ENCODE measurements around the gene PTER.

PTER gene

GRCh38 chr10:16470747-16471146, 33.9 kb downstream of the PTER start:
- DNase-seq (ENCODE audit: low read depth in 2 of 2): peak in 1 of 2 experiments; percentile 11

GRCh38 chr10:16472828-16473227, 36.0 kb downstream of the PTER start:
- DNase-seq (ENCODE audit: low read depth in 2 of 2): no peak

- no peak for DNase-seq (ENCODE audit: low read depth in 2 of 2)
Observed at GRCh38 chr10:16477757-16478156, 40.9 kb downstream of the PTER start.

GRCh38 chr10:16478801-16479200, 42.0 kb downstream of the PTER start:
- no peak for DNase-seq (ENCODE audit: low read depth in 2 of 2)

GRCh38 chr10:16481052-16481728, 44.4 kb downstream of the PTER start:
- no peak for DNase-seq (ENCODE audit: low read depth in 2 of 2)

GRCh38 chr10:16483241-16483917, 46.6 kb downstream of the PTER start:
- DNase-seq (ENCODE audit: low read depth in 2 of 2): no peak

- DNase-seq (ENCODE audit: low read depth in 2 of 2): no peak
Observed at GRCh38 chr10:16490511-16490910, 53.7 kb downstream of the PTER start.

- DNase-seq (ENCODE audit: low read depth in 2 of 2): no peak
Observed at GRCh38 chr10:16491933-16492332, 55.1 kb downstream of the PTER start.

- no peak for DNase-seq (ENCODE audit: low read depth in 2 of 2)
Observed at GRCh38 chr10:16493884-16494536, 57.2 kb downstream of the PTER start.

GRCh38 chr10:16497911-16498310, 61.1 kb downstream of the PTER start:
- DNase-seq (ENCODE audit: low read depth in 2 of 2): no peak

- DNase-seq (ENCODE audit: low read depth in 2 of 2): no peak
Observed at GRCh38 chr10:16505161-16505560, 68.4 kb downstream of the PTER start.

GRCh38 chr10:16509996-16510395, 73.2 kb downstream of the PTER start:
- no peak for DNase-seq (ENCODE audit: low read depth in 2 of 2)

GRCh38 chr10:16510843-16511242, 74.0 kb downstream of the PTER start:
- DNase-seq (ENCODE audit: low read depth in 2 of 2): no peak

- no peak for DNase-seq (ENCODE audit: low read depth in 2 of 2)
Observed at GRCh38 chr10:16518822-16519221, 82.0 kb downstream of the PTER start.

GRCh38 chr10:16519250-16519907, 82.6 kb downstream of the PTER start:
- no peak for DNase-seq (ENCODE audit: low read depth in 2 of 2)

- no peak for DNase-seq (ENCODE audit: low read depth in 2 of 2)
Observed at GRCh38 chr10:16519908-16520861, 83.4 kb downstream of the PTER start.

GRCh38 chr10:16520900-16521299, 84.1 kb downstream of the PTER start:
- peak in 1 of 2 experiments; percentile 22 for DNase-seq (ENCODE audit: low read depth in 2 of 2)

GRCh38 chr10:16521311-16522016, 84.7 kb downstream of the PTER start, which contains the start of gene C1QL3:
C1QL3 (minus strand) TSS chr10:16521879; CDS start chr10:16521065, 814 bp downstream.
- no peak for DNase-seq (ENCODE audit: low read depth in 2 of 2)

- no peak for DNase-seq (ENCODE audit: low read depth in 2 of 2)
Observed at GRCh38 chr10:16527452-16527851, 90.6 kb downstream of the PTER start.

GRCh38 chr10:16529853-16530252, 93.0 kb downstream of the PTER start:
- DNase-seq (ENCODE audit: low read depth in 2 of 2): no peak

GRCh38 chr10:16536155-16536554, 99.3 kb downstream of the PTER start:
- no peak for DNase-seq (ENCODE audit: low read depth in 2 of 2)

Data from stimulated activated CD4-positive, alpha-beta T cell treated with anti-CD3 and anti-CD28 coated beads, Interleukin-12 subunit alpha, Interleukin-12 subunit beta, amount 100 ng/mL, for 24 hours (primary cell).